ENCODE results near the gene OTOP2.
"Not testable (repeated sequence)": the region's sequence is repeated elsewhere in the genome, so short reads cannot be mapped to it uniquely, and the experiment has no call there.

Gene OTOP2

DNA sequence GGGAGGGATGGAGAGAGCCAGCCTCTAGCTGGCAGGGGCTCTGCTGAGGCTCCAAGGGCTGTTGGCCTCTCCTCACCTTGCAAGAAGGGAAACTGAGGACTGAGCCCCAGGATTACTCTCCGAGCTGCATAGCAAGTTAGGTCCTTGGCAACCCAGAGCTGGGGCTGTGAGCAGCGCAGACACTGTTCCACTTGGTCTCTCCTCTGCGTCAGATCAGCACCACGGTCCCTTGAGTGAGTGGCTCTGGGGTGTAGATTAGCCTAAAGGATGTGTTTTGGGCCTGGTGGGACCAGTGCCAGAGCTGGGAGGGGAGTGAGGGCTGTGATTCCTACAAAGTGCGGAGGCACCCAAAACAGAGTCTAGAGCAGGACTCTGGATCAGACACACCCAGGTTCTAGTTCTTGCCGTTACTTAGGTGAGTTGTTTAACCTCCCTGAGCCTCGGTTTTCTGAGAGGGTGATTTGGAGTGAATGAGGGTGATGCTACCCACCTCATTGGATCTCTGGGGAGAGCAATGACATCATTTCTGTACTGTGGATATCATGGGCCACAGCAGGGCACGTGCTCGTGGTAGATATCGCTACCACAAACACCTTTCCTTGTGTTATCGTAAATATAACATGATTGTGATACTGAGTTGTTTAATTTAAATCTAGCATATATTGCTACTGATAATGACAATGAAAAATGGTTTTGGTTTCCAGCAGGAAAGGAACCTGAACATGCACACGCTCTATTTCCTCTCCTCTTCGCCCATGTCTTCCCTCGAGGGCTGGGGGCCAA is 22.5 kb upstream of the OTOP2 start:
- no peak for DNase-seq

DNA sequence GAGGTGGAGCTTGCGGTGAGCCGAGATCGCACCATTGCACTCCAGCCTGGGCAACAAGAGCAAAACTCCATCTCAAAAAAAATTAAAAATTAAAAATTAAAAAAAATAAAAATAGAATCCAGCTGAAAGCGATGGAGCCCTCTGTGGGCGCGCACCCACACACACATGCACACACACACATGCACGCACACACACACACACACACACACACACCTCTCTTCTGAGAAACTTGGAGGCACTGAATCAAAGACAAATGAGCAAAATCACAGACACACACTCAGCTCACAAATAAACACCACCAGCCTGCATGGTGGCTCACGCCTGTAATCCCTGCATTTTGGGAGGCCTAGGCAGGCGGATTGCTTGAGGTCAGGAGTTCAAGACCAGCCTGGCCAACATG is 21.0 kb upstream of the OTOP2 start:
- DNase-seq: no peak

DNA sequence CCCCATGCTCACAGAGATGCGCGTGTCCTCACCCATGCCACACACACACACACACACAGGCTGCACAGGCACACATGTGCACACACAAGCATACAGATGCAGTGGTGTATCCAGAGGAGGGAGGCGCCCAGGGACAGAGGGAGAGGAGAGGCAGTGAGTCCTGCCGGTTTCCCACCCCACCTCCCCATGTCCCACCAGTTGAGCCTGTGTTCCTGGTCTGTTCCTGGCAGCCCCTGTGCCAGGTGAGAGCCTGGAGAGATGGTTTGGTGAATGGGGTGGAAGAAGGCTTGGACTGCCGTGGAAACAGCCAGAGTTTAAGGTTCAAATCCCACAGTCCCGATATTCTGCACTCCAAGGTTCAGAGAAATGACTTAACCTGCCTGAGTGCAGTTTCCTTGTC is 20.4 kb upstream of the OTOP2 start:
- DNase-seq: no peak

DNA sequence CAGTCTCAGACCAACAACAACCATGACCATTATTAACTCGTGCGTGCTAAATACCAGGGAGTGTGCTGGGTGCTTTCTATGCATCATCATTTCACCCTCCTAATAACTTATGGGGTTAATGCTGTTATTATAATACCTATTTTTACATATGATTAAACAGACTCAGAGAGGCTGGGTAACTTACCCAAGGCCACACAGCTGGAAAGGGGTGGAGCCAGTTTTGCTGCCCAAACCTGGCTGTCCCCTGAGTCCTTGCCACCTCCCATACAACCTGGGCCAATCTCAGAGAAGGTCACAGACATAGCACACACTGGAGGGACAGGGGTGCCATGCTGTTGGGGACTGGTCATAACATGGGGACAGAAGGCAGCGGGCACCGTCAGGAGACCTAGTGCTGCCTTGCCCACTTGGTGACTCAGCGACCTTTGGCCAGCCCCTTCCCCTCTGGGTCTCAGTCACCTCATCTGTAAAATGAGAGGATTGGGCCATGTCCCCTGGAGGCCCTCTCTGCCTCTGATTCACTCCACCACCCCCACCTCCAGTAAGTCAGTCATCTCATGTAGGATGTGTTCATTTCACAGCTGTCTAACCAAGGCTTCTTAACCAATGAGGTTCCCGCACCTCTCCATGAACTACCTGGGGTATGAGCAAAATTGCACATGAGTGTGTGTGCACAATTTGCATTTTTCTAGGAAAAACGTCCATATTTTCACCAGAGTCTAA is 19.2 kb upstream of the OTOP2 start:
- no peak for DNase-seq

DNA sequence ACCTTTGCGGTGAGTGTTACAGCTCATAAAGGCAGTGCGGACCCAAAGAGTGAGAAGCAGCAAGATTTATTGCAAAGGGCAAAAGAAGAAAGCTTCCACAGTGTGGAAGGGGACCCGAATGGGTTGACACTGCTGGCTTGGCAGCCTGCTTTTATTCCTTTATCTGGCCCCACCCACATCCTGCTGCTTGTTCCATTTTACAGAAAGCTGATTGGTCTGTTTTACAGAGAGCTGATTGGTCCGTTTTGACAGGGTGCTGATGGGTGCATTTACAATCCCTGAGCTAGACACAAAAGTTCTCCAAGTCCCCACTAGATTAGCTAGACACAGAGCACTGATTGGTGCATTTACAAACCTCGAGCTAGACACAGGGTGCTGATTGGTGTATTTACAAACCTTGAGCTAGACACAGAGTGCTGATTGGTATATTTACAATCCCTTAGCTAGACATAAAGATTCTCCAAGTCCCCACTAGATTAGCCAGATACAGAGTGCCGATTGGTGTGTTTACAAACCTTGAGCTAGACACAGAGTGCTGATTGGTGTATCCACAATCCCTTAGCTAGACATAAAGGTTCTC is 17.8 kb upstream of the OTOP2 start:
- DNase-seq: not testable (repeated sequence)

DNA sequence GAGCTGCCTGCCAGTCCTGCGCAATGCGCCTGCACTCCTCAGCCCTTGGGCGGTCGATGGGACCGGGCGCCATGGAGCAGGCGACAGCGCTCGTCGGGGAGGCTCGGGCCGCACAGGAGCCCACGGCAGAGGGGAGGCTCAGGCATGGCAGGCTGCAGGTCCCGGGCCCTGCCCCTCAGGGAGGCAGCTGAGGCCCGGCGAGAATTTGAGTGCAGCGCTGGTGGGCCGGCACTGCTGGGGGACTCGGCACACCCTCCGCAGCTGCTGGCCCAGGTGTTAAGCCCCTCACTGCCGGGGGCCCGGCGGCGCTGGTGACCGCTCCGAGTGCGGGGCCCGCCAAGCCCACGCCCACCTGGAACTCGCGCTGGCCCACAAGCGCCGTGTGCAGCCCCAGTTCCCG is 17.1 kb upstream of the OTOP2 start:
- DNase-seq: no peak

DNA sequence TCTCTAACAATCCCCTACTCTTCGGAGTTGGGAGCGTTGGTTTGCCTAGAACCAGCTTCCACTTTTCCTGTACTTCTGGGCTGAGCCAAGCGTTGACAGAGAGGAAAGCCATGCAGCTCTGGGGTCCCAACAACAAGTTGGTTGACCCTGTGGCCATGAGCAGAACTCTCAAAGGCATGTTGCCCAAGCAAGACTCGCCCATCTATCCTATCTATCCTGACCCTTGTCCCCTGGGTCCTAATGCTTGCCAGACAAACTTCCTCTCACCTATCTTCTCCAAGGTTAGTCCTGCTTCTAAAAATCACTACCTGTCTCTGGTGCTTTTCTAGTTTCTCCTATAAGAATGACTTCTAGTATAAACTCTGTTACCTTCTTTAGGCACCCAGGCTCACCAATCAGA is 15.0 kb upstream of the OTOP2 start:
- DNase-seq: not testable (repeated sequence)

DNA sequence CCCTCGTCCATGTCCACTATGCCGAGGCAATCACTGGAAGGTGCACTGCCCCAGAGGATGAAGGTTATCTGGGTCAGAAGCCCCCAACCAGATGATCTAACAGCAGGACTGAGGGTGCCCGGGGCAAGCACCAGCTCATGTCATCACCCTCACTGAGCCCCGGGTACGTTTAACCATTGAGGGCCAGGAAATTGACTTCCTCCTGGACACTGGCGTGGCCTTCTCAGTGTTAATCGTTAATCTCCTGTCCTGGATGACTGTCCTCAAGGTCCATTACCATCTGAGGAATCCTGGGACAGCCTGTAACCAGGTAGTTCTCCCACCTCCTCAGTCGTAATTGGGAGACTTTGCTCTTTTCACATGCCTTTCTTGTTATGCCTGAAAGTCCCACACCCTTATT is 12.7 kb upstream of the OTOP2 start:
- DNase-seq: not testable (repeated sequence)

DNA sequence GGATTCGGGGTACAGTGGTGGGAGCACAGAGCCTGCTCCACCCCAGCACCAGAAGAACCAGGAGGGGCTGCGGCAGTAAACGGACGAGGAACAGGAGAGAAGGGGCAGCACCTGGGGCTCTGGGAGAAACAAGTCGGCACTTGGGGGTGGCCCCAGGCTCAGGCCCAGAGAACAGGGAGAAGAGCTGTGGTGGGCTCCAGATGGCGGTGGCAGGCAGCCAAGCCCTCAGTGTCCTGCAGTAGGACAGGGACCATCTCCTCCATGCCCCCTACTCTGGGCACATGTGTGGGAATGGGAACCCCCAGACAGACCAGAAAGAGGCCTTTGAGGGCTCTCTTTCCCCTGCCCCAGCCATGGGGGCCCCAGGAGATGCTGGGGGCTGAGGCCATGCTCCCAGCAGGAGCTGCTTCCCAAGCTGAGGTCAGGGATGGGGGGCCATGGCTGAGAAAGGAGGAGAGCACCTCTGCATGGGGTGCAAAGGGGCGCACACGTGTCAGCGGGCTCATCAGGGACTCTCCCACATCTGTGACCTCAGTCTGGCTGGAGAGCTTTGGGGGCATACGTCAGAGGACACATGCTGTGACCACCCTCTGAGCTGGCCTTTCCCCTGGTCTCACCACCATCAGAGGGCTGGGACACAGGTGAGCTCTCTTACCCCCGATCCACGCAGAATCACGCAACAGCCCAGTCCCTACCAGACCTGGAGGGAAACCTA is 7.8 kb upstream of the OTOP2 start:
- no peak for DNase-seq

DNA sequence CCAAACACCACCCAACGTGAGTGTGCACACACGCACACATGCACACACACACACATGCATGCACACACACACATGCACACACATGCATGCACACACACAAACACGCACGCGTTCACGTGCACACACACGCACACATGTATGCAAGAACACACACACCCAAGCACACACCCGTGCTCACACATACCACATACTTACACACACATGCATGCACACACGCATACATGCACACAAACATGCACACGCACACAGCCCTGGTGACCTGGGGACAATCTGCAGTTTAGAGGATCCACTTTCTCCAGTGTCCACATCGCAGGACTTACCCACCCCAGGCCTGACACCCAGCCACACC is 7.2 kb upstream of the OTOP2 start:
- no peak for DNase-seq

DNA sequence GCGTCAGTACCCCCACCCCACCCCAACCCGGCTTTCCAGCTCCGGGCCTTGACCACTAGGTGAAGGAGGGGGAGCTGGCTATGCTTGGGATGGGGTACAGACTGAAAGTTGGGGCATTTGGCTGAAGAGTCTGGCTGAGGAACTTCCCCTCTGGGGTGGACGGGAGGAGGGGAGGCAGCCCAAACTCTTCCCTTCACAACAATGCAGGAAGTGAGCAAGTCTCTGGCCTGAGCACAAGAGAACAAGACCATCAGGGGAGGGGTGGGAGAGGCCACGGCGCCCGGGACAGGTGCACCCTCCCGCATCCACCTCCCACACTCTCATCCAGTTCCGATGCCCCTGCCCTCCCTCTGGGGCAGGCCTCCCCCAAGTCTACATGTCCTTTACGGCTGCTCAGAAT is 6.6 kb upstream of the OTOP2 start:
- DNase-seq: peak; percentile 36 to 72

DNA sequence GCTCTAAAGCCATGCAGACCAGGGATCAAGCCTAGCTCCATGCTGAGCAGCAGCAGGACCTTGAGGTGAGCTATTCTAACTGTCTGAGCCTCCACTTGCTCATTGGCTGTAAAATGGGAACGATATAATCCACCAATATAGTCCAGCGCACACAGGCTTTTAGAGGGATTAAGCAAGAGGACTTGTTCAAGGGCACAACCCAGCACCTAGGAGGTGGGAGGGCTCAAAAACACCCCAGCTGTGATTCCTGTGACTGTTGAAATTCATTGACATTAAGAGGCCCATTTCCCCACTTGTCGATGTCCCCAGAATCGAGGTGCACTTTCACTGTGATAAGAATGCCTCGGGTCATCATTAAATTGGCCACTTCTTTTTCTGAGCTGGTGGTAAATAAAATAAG is 5.2 kb upstream of the OTOP2 start:
- no peak for DNase-seq

DNA sequence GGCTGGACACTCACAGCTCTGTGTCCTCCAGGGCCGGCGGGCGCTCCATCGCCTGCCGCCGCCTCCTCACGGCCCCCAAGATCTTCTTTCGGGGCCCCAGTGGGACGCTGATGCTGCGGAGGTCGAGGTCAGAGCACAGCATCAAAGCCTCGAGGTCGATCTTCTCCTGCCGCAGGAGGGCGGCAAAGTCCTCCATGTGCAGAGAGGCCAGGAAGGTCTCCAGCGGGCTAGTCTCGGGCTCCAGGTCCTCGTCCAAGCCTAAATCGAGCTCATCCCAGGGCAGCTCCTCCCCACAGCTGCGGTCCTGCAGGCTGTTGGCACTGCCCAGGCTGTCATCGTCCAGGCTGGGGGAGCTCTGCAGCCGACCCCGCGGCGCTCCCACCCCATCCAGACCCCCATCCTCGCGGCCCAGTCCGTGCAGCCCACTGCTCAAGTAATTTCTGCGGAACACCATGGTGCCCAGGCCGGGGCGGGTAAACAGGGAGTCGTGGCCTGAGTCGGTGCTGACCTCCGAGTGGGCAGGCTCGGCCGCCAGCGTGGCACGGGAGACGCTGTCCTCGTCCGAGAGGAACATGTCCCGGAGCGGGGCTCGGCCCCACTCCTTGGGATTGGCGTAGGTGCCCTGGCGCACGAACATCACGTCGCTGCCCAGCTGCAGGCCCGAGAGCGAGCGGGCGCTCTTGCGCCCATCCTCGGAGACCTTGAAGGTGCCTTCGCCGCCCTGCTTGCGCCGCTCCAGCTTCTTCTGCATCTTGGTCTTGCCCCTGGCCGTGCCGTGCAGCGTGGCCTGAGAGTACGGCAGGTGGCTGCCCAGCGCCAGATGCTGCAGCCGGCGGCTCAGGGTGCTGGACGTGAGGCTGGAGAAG is 4.4 kb upstream of the OTOP2 start:
- no peak for DNase-seq

DNA sequence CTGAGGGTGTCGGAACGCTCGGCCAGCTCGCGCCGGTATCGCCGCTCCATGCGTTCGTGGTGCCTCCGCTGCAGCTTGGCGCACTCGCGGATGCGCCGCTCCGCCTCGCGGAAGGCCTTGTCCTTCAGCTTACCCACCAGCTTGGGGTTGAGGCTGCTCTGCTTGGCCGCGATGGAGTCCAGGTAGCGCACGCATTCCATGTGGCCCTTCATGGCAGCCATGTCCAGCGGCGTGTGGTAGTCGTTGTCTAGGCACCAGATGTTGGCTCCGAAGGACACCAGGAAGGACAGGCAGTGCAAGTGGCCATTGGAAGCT is 3.8 kb upstream of the OTOP2 start:
- DNase-seq: no peak

DNA sequence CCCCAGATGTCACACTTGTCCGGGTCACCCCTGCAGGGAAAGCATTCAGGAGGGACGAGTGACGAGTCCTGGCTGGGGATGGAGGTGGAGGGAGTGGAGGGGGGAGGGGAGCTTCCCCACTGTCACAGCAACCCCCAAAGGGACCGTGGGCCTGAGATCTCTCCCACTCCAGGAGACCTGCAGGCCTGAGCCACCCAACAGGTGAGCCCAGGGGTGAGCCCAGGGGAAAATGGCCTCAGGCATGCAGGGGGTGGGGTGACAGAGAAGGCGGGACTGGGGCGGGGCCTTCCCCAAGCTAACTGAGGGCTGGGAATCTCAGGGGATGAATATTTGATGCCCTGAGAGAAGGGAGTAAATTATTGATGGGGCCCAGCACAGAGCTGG is 3.4 kb upstream of the OTOP2 start:
- no peak for DNase-seq

DNA sequence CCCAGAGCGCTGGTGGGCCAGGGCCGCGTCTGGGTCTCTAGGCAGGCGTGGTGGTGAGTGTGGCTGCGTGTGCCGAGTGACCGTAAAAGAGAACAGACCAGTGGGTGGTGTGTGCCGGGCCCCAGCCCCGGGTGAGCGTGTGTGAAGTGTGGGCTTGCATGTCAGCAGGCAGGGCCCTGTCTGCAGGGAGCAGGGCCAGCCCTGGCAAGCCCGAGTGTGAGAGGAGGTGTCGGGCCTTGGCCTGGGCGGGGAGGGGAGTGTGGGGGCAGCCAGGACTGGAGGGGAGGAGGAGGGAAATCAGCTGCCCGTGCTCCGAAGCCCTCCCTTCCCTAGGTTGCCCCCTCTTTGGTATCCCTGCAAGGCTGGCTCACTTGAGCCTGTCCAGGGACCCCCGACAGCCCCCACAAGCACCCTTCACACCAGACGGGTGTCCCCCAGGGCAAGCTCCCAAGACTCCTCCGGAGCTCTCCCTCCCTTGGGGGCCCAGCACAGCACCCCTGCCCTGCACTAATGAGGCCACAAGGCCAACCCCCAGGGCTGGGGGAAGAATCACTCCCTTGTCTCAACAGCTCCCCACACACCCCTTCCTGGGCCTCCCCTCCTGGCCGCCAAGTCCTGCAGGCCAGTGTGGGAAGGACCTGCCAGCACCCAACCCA is 2.9 kb upstream of the OTOP2 start:
- no peak for DNase-seq

DNA sequence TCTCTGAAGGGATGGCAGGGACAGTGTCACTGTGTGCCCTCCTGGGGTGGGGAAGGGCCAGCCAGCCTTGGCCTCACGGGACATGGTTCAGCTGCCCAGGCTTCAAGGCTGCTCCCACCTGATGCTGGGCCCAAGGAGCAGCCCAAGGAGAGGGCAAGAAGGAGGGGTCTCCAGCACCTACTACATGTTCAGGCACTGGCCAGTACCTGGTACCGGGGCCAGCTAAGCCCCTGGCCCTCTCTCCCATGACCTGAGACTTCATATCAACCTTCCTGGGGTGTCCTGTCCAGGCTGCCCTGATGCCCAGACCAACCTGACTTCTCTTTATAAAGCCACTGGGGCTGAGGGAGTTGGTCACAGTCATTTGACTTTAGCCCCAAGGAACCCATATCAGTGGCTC is 2.3 kb upstream of the OTOP2 start:
- no peak for DNase-seq

DNA sequence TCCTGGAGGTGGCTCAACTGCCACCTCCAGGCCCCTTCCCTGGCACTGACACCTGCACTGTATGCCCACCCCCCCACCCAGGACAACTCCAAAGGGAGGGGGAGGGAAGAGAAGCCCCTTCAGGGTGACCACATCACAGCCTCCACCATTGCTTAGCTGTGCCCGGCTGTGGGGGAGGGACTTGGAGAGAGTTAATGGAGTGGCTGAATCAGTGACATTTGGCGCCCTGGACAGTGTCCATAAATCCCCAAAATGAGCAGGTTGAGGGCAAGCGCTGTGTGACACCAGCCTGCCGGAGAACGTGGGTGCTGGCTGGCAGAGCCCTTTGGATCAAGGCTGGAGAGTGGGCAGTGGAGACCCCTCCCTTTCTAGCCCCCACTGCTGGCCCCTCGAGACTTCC is 1.9 kb upstream of the OTOP2 start:
- DNase-seq: no peak

DNA sequence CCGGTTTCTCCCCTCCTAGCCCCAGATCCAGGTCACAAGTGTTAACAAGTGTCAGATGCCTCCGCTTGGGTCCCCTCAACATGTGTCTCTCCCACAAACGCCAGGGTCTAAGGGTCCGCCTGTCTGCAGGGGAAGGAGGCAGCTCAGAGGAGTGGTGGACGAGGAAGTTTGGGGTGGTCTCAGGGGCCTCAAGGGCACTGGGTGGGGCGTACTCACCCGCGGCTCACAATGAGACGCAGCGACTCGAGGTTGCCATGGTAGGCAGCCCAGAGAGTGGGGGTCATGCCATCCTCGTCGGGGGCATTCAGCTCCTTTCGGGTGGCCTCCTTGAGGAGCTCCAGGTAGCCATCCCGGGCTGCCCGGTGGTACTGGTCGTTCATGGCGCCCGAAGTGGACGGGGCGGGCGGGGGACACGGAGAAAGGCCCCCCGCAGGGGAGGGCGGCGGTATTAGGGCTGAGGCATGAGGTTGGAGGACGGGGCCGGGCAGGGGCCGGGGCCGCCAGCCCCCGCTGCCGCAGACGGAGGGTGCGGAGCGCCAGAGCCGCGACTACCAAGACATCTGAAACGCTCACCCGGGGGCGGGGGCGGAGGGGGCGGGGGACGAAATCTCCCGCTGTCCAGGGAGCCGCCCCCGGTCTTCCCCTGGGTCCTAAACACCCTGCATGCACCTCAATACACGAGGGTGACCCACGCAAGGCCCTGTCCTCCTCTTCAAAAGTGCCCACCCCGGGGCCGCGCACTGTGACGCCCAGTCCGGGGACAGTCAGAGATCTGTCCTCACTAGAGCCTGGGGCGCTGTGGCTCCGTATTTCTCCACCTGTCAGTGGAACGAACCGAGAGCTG is 1.2 kb upstream of the OTOP2 start, which contains the start of gene USH1G:
TSS of gene USH1G (minus strand) at position 562 of the 844 bp plus-strand sequence. CDS start at position 380, 182 bp downstream.
- peak in 1 of 2 experiments; percentile 55 for DNase-seq

DNA sequence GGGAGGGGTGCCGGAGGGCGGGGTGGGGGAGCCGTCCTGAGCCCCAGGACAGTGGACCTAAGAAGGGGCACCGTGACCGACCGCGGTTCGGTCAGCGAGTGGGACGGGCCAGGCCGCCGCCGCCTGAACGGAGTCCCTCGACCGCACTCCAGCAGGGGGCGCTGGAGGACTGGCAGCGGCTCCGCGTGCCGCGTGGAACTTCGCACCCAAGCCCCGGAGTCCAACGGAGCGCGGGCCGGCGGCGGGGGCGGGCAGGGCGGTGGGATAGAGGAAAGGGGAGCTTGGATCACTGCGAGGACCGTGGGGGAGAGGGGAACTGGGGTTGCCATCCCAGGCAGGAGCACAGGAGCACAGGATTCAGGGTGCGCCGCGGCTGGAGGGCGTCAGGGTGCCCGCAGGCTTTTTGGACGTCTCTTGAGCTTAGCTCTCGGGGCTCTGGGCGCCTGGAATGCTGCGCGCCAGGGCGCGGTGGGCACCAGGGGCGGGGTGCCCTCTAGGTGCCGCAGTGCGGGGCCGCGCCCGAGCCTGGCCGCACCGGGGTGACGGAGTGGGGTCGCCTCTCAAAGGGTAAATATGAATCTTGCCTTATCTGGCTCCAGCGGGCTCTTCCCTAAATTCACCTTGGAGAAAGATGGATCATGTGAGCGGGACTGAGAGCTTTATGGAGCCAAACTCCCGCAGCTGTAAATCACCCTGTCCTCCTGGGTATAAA is 379 bp upstream of the OTOP2 start:
- peak; percentile 43 to 55 for DNase-seq

DNA sequence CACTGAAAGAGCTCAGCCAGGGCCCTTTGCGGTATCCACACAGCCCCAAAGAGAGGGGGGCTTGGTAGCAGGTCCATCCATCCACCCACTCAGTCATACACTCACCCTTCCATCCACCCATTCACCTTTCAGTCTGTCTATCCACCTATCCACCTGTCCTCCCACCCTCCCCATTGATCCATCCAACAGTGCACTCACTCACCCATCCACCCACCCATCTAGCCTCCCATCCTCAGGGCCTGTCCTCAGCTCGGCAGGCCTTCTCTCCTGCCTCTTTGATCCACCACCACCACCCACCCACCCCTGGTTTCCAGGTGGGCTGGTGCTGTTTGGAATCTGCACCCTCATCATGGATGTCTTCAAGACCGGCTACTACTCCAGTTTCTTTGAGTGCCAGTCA is 1.2 kb downstream of the OTOP2 start:
- DNase-seq: no peak
